GM23248 (cell line): ENCODE data around the gene ZSCAN5C.

Experiments
- EZH2 ChIP-seq: fragments of 200-600 bp; sonication (generic); IDR thresholded peaks from 2 replicates; pipeline ENCODE4 v1.6.1; 2018; ENCODE audit warnings: antibody characterized with exemption, mild to moderate bottlenecking; ENCODE audit not compliant: insufficient read depth, poor library complexity, severe bottlenecking
- EZH2phosphoT487 ChIP-seq: fragments of 200-600 bp; sonication (generic); IDR thresholded peaks from 2 replicates; pipeline ENCODE4 v1.6.1; 2018; ENCODE audit warnings: antibody characterized with exemption, moderate library complexity, mild to moderate bottlenecking, low read depth; ENCODE audit not compliant: insufficient read depth

DNA sequence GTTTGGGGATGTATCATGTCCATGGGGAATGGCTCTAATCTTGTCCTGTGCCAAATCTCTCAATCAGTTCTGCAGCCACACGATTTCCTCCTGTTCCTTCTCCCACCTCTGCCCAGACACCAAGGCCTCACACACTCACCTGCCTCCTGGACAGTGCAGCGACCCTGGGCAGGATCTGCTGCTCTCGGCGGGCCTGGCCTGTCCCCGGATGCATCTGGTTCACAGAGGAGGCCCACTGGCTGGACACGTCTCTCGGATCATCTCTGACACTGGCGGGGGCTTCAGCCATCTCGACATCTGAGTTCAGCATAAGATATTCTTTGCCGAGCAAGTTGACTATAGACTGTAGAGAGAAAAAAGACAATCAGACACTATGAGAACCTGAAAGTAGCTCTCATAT lies 10.4 kb upstream of the ZSCAN5C start:
- no peak for TF ChIP-seq EZH2phosphoT487
- no peak for TF ChIP-seq EZH2
